NT2/D1 (cell line): ENCODE data around the gene RSU1.

Experiments used
- DNase-seq: peaks from one replicate; pipeline ENCODE4 v3.0.0-alpha.2; 2011; ENCODE audit warnings: low read depth, low spot score
- H3K27me3 ChIP-seq: 2 replicates; pipeline ENCODE4 v1.6.0; 2011; ENCODE audit warnings: mild to moderate bottlenecking; ENCODE audit not compliant: insufficient read length, insufficient read depth
- H3K36me3 ChIP-seq: 2 replicates; pipeline ENCODE4 v1.6.1; 2011; ENCODE audit warnings: mild to moderate bottlenecking, low read length, mixed read lengths; ENCODE audit not compliant: insufficient read depth, insufficient read length
- H3K4me1 ChIP-seq: 2 replicates; pipeline ENCODE4 v1.5.1; 2011; ENCODE audit not compliant: insufficient read depth, insufficient read length
- H3K4me3 ChIP-seq: 2 replicates; pipeline ENCODE4 v1.5.1; 2011; ENCODE audit warnings: low read depth; ENCODE audit not compliant: insufficient read length
- H3K9ac ChIP-seq: 2 replicates; pipeline ENCODE4 v1.6.0; 2011; ENCODE audit warnings: low read depth; ENCODE audit not compliant: insufficient read length
- H3K9me3 ChIP-seq: 2 replicates; pipeline ENCODE4 v1.5.1; 2011; ENCODE audit warnings: mild to moderate bottlenecking, low read length; ENCODE audit not compliant: insufficient read depth
- SUZ12 ChIP-seq: IDR thresholded peaks from 2 replicates; pipeline ENCODE4 v1.6.1; 2011; ENCODE audit not compliant: insufficient read length, insufficient read depth; ENCODE audit errors: extremely low read depth
- YY1 ChIP-seq: IDR thresholded peaks from 2 replicates; pipeline ENCODE4 v1.6.1; 2011; ENCODE audit not compliant: insufficient read length, insufficient read depth
- ZNF274 ChIP-seq: IDR thresholded peaks from 2 replicates; pipeline ENCODE4 v1.6.1; 2011; ENCODE audit warnings: mild to moderate bottlenecking, low read depth, low read length

The RSU1 gene

GRCh38 chr10:16674147-16674703, 143.0 kb downstream of the RSU1 start:
- H3K9me3 ChIP-seq: no peaks in the 10 kb centered on the region; the same call in 1 of the 2 replicates
- no peak overlapping the region for H3K9ac ChIP-seq
- TF ChIP-seq YY1: no peak
- TF ChIP-seq SUZ12: no peak
- TF ChIP-seq ZNF274: no peak
- no peak overlapping the region for H3K4me3 ChIP-seq
- no peak for DNase-seq
- no peaks in the 10 kb centered on the region for H3K4me1 ChIP-seq
- H3K36me3 ChIP-seq: peaks cover 3% of the 10 kb centered on the region
- no peaks in the 10 kb centered on the region for H3K27me3 ChIP-seq

GRCh38 chr10:16673443-16673842, 143.8 kb downstream of the RSU1 start:
- Histone ChIP-seq H3K27me3 (no peaks in the 10 kb centered on the region), H3K9me3 (no peaks in the 10 kb centered on the region; the same call in 1 of the 2 replicates), H3K4me3 (no peak overlapping the region), H3K9ac (no peak overlapping the region), H3K4me1 (no peaks in the 10 kb centered on the region), H3K36me3 (peaks cover 3% of the 10 kb centered on the region)
- TF ChIP-seq ZNF274 (no peak), SUZ12 (no peak), YY1 (no peak)
- DNase-seq: no peak

- Histone ChIP-seq H3K27me3 (no peaks in the 10 kb centered on the region), H3K9me3 (no peaks in the 10 kb centered on the region), H3K36me3 (no peaks in the 10 kb centered on the region), H3K4me1 (no peaks in the 10 kb centered on the region), H3K4me3 (no peak overlapping the region), H3K9ac (no peak overlapping the region)
- no peak for TF ChIP-seq YY1
- no peak for TF ChIP-seq SUZ12
- TF ChIP-seq ZNF274: no peak
- no peak for DNase-seq
These were observed 153.8 kb downstream of the RSU1 start for GRCh38 chr10:16663444-16663843.

- no peak for DNase-seq
- Histone ChIP-seq H3K9ac (no peak overlapping the region), H3K4me3 (no peak overlapping the region), H3K27me3 (no peaks in the 10 kb centered on the region), H3K36me3 (no peaks in the 10 kb centered on the region), H3K4me1 (no peaks in the 10 kb centered on the region), H3K9me3 (no peaks in the 10 kb centered on the region)
- TF ChIP-seq YY1: no peak
- TF ChIP-seq ZNF274: no peak
- no peak for TF ChIP-seq SUZ12
These were observed 154.3 kb downstream of the RSU1 start for GRCh38 chr10:16662923-16663322.

DNA sequence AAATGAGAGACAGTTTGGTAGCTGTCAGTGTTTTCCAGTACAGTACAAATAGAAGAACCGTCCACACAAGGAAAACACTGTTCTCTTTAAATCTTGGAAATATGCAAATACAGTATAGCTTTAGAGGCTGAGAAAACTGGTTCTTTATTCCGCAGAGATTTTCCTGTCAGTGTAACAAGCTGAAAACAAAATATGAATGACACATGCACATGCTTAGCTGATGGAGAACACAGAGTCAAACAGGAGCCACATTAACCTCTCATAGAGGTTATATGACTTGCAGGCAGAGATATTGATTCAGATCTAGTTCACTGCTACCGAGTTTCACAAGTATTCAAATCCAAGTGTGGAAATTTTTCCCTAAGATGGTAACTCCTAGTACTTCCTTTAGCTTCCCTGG, 160.3 kb downstream of the RSU1 start:
- DNase-seq: no peak
- Histone ChIP-seq H3K4me3 (no peak overlapping the region), H3K36me3 (no peaks in the 10 kb centered on the region), H3K27me3 (no peaks in the 10 kb centered on the region), H3K9ac (no peak overlapping the region), H3K9me3 (no peaks in the 10 kb centered on the region), H3K4me1 (no peaks in the 10 kb centered on the region)
- no peak for TF ChIP-seq SUZ12
- no peak for TF ChIP-seq ZNF274
- TF ChIP-seq YY1: no peak

DNA sequence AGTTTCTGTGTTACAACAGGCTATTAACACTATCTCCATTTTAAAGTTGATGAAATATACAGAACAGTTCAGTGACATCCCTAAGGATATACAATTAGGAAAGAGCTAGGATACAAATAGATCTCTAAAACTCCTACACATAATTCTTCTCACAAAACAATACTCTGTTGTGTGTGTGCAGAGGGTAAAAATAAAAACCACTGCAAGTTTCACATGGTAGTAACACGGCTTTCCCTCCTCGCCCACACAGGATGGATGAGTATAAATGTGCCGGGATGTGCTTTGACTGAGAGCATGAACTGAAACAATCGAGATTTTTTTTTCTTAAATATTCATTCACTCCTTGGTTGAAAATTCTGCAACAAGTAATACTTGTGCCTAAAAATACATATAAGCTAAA, 164.0 kb downstream of the RSU1 start:
- H3K9ac ChIP-seq: no peak overlapping the region
- H3K27me3 ChIP-seq: no peaks in the 10 kb centered on the region
- TF ChIP-seq YY1: no peak
- TF ChIP-seq SUZ12: no peak
- no peak for TF ChIP-seq ZNF274
- H3K36me3 ChIP-seq: no peaks in the 10 kb centered on the region
- DNase-seq: no peak
- no peak overlapping the region for H3K4me3 ChIP-seq
- no peaks in the 10 kb centered on the region for H3K4me1 ChIP-seq
- no peaks in the 10 kb centered on the region for H3K9me3 ChIP-seq

- H3K36me3 ChIP-seq: no peaks in the 10 kb centered on the region
- no peak overlapping the region for H3K9ac ChIP-seq
- no peaks in the 10 kb centered on the region for H3K27me3 ChIP-seq
- no peaks in the 10 kb centered on the region for H3K4me1 ChIP-seq
- H3K4me3 ChIP-seq: no peak overlapping the region
- no peaks in the 10 kb centered on the region for H3K9me3 ChIP-seq
- no peak for DNase-seq
- TF ChIP-seq ZNF274: no peak
- no peak for TF ChIP-seq YY1
- no peak for TF ChIP-seq SUZ12
These were observed 165.1 kb downstream of the RSU1 start for GRCh38 chr10:16652154-16652553.

GRCh38 chr10:16649757-16650156, 167.5 kb downstream of the RSU1 start:
- DNase-seq: no peak
- Histone ChIP-seq H3K9ac (no peak overlapping the region), H3K4me1 (no peaks in the 10 kb centered on the region), H3K27me3 (no peaks in the 10 kb centered on the region), H3K36me3 (no peaks in the 10 kb centered on the region), H3K4me3 (no peak overlapping the region), H3K9me3 (no peaks in the 10 kb centered on the region)
- no peak for TF ChIP-seq ZNF274
- TF ChIP-seq SUZ12: no peak
- TF ChIP-seq YY1: no peak
